K562 (cell line): Measurements from ENCODE around the gene CUX1. TPM values are rescaled to one million over a fixed set of nuclear protein-coding genes. Genes with fewer than 3 reads are reported as not detected.

ENCODE experiments used
- CCAR2 ChIP-seq: fragments of 200-400 bp; formaldehyde crosslinking; IDR thresholded peaks from 2 replicates; pipeline ENCODE4 v1.6.1; 2017; ENCODE audit warnings: mild to moderate bottlenecking, low read depth, low read length
- CEBPB ChIP-seq: fragments of 450-650 bp; IDR thresholded peaks from 2 replicates; pipeline ENCODE4 v1.6.1; 2016; ENCODE audit warnings: missing genetic modification characterization, missing compliant biosample characterization
- CREM ChIP-seq: IDR thresholded peaks from 2 replicates; pipeline ENCODE4 v1.6.1; 2014; ENCODE audit warnings: antibody characterized with exemption, low read depth
- CXXC5 ChIP-seq: fragments of 250-450 bp; sonication (Bioruptor Pico); IDR thresholded peaks from 2 replicates; pipeline ENCODE4 v1.8.0; 2022; ENCODE audit warnings: inconsistent platforms, mild to moderate bottlenecking, moderate library complexity
- DIDO1 ChIP-seq: fragments of 450-650 bp; IDR thresholded peaks from 2 replicates; pipeline ENCODE4 v1.6.1; 2016; ENCODE audit warnings: low read depth, missing biosample characterization, missing genetic modification characterization
- GABPB1 ChIP-seq: sonication (generic); formaldehyde crosslinking; IDR thresholded peaks from 2 replicates; pipeline ENCODE4 v1.8.0; 2022; ENCODE audit warnings: mild to moderate bottlenecking, missing genetic modification reagents
- HEY1 ChIP-seq: fragments of 250-450 bp; sonication (Bioruptor Pico); IDR thresholded peaks from 2 replicates; pipeline ENCODE4 v1.5.0; 2020; ENCODE audit warnings: mild to moderate bottlenecking, moderate library complexity, borderline replicate concordance
- JUNB ChIP-seq: fragments of 450-650 bp; formaldehyde crosslinking; conservative IDR thresholded peaks from 2 replicates; pipeline ENCODE4 v1.4.0; 2020; ENCODE audit warnings: mild to moderate bottlenecking
- L3MBTL2 ChIP-seq: fragments of 450-650 bp; IDR thresholded peaks from 2 replicates; pipeline ENCODE4 v1.6.1; 2016; ENCODE audit warnings: mild to moderate bottlenecking, moderate library complexity
- NFIX ChIP-seq: fragments of 250-450 bp; sonication (Bioruptor Pico); IDR thresholded peaks from 2 replicates; pipeline ENCODE4 v1.4.0; 2020; ENCODE audit warnings: low read depth, mild to moderate bottlenecking, moderate library complexity
- NONO ChIP-seq, 2 experiments: fragments of 200-400 bp in 1 of 2; fragments of 450-650 bp in 1 of 2; formaldehyde crosslinking in 1 of 2; IDR thresholded peaks; 2 replicates each; pipeline ENCODE4 v1.6.1; 2017; ENCODE audit warnings: low read depth in 2 of 2, mild to moderate bottlenecking in 2 of 2, moderate library complexity in 2 of 2, low read length in 1 of 2
- NRF1 ChIP-seq, 2 experiments: fragments of 450-650 bp; IDR thresholded peaks in 1 of 2; conservative IDR thresholded peaks in 1 of 2; 2 replicates each; pipeline ENCODE4 v1.6.1; 2014; ENCODE audit warnings: mild to moderate bottlenecking in 2 of 2
- PHF8 ChIP-seq: fragments of 200-600 bp; sonication (generic); IDR thresholded peaks from 2 replicates; pipeline ENCODE4 v1.6.1; 2012; ENCODE audit warnings: mixed run types, mild to moderate bottlenecking, inconsistent platforms, low read length, moderate library complexity, borderline replicate concordance
- RBFOX2 ChIP-seq: fragments of 200-400 bp; formaldehyde crosslinking; IDR thresholded peaks from 2 replicates; pipeline ENCODE4 v1.6.1; 2017; ENCODE audit warnings: low read depth, mild to moderate bottlenecking, low read length, moderate library complexity
- RBM22 ChIP-seq: fragments of 200-400 bp; formaldehyde crosslinking; IDR thresholded peaks from 2 replicates; pipeline ENCODE4 v1.6.1; 2018; ENCODE audit warnings: low read length, low read depth; ENCODE audit not compliant: poor library complexity, severe bottlenecking
- RBM39 ChIP-seq: fragments of 200-400 bp; formaldehyde crosslinking; optimal IDR thresholded peaks from 2 replicates; pipeline ENCODE3; 2018; ENCODE audit warnings: low read depth, low read length
- RHOXF2B ChIP-seq: fragments of 250-450 bp; sonication (Bioruptor Pico); conservative IDR thresholded peaks from 2 replicates; pipeline ENCODE4 v1.5.1; 2021
- RNF2 ChIP-seq: sonication (generic); IDR thresholded peaks from 2 replicates; pipeline ENCODE4 v1.6.1; 2016
- SIRT6 ChIP-seq: IDR thresholded peaks from one replicate; pipeline ENCODE4 v1.6.1; 2012; ENCODE audit warnings: low read depth, mild to moderate bottlenecking, control low read depth, inconsistent platforms, low read length, moderate library complexity
- SLC30A9 ChIP-seq: fragments of 250-450 bp; sonication (Bioruptor Pico); IDR thresholded peaks from 2 replicates; pipeline ENCODE4 v1.8.0; 2022; ENCODE audit warnings: mild to moderate bottlenecking, moderate library complexity
- STAT5A ChIP-seq: IDR thresholded peaks from 2 replicates; pipeline ENCODE4 v1.6.1; 2012; ENCODE audit warnings: low read length, inconsistent platforms, borderline replicate concordance
- ZNF174 ChIP-seq: fragments of 250-450 bp; sonication (Bioruptor Pico); IDR thresholded peaks from 2 replicates; pipeline ENCODE4 v1.4.0; 2020; ENCODE audit warnings: mild to moderate bottlenecking
- ZNF354B ChIP-seq: fragments of 250-450 bp; sonication (Bioruptor Pico); IDR thresholded peaks from 2 replicates; pipeline ENCODE4 v1.4.0; 2020
- ZNF583 ChIP-seq: fragments of 250-450 bp; sonication (Bioruptor Pico); IDR thresholded peaks from 2 replicates; pipeline ENCODE4 v1.4.0; 2020
- ZNF764 ChIP-seq: fragments of 250-450 bp; sonication (Bioruptor Pico); IDR thresholded peaks from 2 replicates; pipeline ENCODE4 v1.4.0; 2020; ENCODE audit warnings: low read depth, mild to moderate bottlenecking, moderate library complexity
- polyA plus RNA-seq, 8 experiments: library from polyadenylated mRNA; depleted of rRNA in 4 of 8; stranded (reverse) in 5 of 8; unstranded in 3 of 8; fragments of >200 nt; fragmentation: Nextera tagmentation in 2 of 8; fragmentation: Illumina TruSeq in 1 of 8; extraction: Ambion mirVana in 2 of 8; extraction: Trizol in 1 of 8; gene quantifications; 2 replicates each; pipeline versions ENCODE4 v1.2.1 to v1.2.3, GENCODE V29; 2011 to 2014; ENCODE audit warnings: inconsistent platforms in 1 of 8, missing spikeins in 1 of 8
- total RNA-seq, 7 experiments: library from RNA; depleted of rRNA in 6 of 7; stranded (reverse); fragments of >200 nt in 6 of 7; fragmentation: Illumina TruSeq in 2 of 7; extraction: Trizol in 2 of 7; gene quantifications; 2 replicates each; pipeline versions ENCODE4 v1.2.1 to v1.2.3, GENCODE V29; 2011 to 2021; ENCODE audit warnings: low replicate concordance in 1 of 7
- TF ChIP-seq, protein P1 (sequence below): fragments of 450-650 bp; IDR thresholded peaks from 2 replicates; pipeline ENCODE4 v1.6.1; 2018; ENCODE audit warnings: mild to moderate bottlenecking, low read depth; ENCODE audit not compliant: partially characterized antibody
- TF ChIP-seq, protein P2 (sequence below): sonication (generic); formaldehyde crosslinking; IDR thresholded peaks from 2 replicates; pipeline ENCODE4 v1.8.1; 2023; ENCODE audit warnings: mild to moderate bottlenecking, missing genetic modification reagents

CUX1 gene
- total and polyA plus RNA-seq, 9 of the 15 experiments (the other 6 are each of a cell fraction or from before 2014, with no cell fraction given): 3.6 to 55.3 (median 25.2) TPM

DNA sequence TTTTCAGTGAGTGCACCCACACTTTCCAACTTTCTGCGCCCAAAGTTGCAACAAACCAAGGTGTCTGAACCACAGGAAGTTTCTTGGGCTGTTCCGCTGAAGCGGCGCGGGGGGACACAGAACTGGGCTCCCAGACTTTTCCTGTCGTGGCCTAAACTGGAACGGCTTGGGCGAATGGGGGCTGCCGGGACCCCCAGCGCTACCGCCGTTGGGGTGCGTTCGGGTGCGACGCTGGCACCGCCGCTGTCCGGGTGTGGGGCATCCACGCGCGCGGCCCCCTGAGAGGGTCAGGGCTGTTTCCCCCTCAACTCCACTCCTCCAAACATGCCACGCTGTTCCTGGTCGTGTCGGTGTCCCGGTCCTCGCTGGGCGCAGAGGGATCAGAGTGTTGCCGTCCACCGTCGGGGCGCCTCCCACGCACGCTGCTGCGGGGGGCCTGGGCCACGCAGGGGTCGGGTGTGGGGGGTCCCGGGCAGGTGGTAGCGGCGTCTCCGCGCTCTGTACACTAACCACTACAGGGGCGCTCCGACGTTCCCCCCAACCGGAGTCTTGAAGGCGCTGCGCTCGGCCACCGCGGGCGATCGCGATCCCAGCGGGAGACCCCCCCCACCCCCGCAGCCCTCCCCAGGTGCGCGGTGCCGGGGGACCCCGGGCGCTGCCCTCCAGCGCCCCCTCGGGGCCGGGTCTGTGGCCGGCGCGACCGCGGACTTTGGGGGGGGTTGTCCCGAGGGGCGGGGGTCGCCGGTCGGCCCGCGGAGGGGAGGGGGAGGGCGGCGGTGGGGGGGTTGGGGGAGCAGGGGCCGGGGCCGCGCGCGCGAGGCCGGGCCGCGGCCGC, 2.2 kb upstream of the CUX1 start (continued):
- TF ChIP-seq GABPB1 (CRISPR knock-in tag): peak; percentile 44; the same call in 1 of the 2 replicates
- TF ChIP-seq CCAR2: no peak
- 0 out of 2 replicates have a peak, but pooled peaks have one; percentile 13 for TF ChIP-seq RNF2
- TF ChIP-seq DIDO1 (tag): no peak
- peak; percentile 19 to 36; a peak in 1 of 4 replicates for TF ChIP-seq NRF1 (conservative IDR thresholded peaks at IDR 0.05 in 1 of 2, IDR thresholded peaks at IDR 0.05 in 1 of 2)
- TF ChIP-seq, protein P1, sequence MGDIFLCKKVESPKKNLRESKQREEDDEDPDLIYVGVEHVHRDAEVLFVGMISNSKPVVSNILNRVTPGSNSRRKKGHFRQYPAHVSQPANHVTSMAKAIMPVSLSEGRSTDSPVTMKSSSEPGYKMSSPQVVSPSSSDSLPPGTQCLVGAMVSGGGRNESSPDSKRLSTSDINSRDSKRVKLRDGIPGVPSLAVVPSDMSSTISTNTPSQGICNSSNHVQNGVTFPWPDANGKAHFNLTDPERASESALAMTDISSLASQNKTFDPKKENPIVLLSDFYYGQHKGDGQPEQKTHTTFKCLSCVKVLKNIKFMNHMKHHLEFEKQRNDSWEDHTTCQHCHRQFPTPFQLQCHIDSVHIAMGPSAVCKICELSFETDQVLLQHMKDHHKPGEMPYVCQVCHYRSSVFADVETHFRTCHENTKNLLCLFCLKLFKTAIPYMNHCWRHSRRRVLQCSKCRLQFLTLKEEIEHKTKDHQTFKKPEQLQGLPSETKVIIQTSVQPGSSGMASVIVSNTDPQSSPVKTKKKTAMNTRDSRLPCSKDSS: no peak
- TF ChIP-seq JUNB (CRISPR knock-in tag): no peak
- TF ChIP-seq ZNF354B (CRISPR knock-in tag): no peak
- TF ChIP-seq ZNF174 (CRISPR knock-in tag): no peak
- peak; percentile 80 for TF ChIP-seq RBFOX2
- TF ChIP-seq L3MBTL2: peak; percentile 26; the same call in 1 of the 2 replicates
- TF ChIP-seq NFIX (CRISPR knock-in tag): no peak
- 0 out of 2 replicates have a peak, but pooled peaks have one; percentile 11 for TF ChIP-seq ZNF583
- TF ChIP-seq CREM: 0 out of 2 replicates have a peak, but pooled peaks have one; percentile 4
- TF ChIP-seq NONO (IDR thresholded peaks at IDR 0.05; ENCODE audit: low read depth in 2 of 2, low read length in 1 of 2): no peak; a peak in 1 of 4 replicates
- no peak for TF ChIP-seq HEY1 (CRISPR knock-in tag)
- peak; percentile 39; the same call in 1 of the 2 replicates for TF ChIP-seq PHF8
- no peak for TF ChIP-seq RBM39
- TF ChIP-seq SLC30A9 (CRISPR knock-in tag): no peak
- no peak for TF ChIP-seq STAT5A
- no peak for TF ChIP-seq SIRT6
- TF ChIP-seq, protein P2, sequence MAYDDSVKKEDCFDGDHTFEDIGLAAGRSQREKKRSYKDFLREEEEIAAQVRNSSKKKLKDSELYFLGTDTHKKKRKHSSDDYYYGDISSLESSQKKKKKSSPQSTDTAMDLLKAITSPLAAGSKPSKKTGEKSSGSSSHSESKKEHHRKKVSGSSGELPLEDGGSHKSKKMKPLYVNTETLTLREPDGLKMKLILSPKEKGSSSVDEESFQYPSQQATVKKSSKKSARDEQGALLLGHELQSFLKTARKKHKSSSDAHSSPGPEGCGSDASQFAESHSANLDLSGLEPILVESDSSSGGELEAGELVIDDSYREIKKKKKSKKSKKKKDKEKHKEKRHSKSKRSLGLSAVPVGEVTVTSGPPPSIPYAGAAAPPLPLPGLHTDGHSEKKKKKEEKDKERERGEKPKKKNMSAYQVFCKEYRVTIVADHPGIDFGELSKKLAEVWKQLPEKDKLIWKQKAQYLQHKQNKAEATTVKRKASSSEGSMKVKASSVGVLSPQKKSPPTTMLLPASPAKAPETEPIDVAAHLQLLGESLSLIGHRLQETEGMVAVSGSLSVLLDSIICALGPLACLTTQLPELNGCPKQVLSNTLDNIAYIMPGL (CRISPR knock-in tag): peak; percentile 94; the same call in 1 of the 2 replicates
- TF ChIP-seq CEBPB (tag): no peak
- peak; percentile 83 for TF ChIP-seq RBM22
- TF ChIP-seq CXXC5: no peak; the same call in none of the 2 replicates
- TF ChIP-seq RHOXF2B (CRISPR knock-in tag): no peak
- TF ChIP-seq ZNF764: no peak
